Posterior vena cava (tissue), 2 donors: ENCODE results near the gene PFKM. TPM values are rescaled to one million over a fixed set of nuclear protein-coding genes. Genes with fewer than 3 reads are reported as not detected.
"Not testable (repeated sequence)": the region's sequence is repeated elsewhere in the genome, so short reads cannot be mapped to it uniquely, and the experiment has no call there.

Experiments used
- DNase-seq: peaks from one replicate; pipeline ENCODE4 v3.0.0-alpha.2; 2020; ENCODE audit warnings: low spot score
- intact Hi-C, 2 donors: fragments of 100-400 bp; cut with DNase I; formaldehyde crosslinking; loops; one replicate each; pipeline versions ENCODE4 v1.14.1 to v1.14.2; 2022 to 2023
- total RNA-seq, 2 donors: library from RNA; stranded (reverse); fragmentation: NEBNext Ultra II Directional; extraction: Animal tissue kit (Norgen Biotek cat#: 25700); gene quantifications; one replicate each; pipeline ENCODE4 v1.2.1, GENCODE V29; 2021
- donor health status: DM: yes; HTN: yes; CAD: no.
- donor health status: DM: yes; HTN: yes; CAD: no.

The PFKM gene
- total RNA-seq, 2 donors from 2014 or later: 44.7 to 49.0 TPM

GRCh38 chr12:48142818-48143674 lies 23.9 kb downstream of the PFKM start:
- intact Hi-C loops: no loop called here
- no peak for DNase-seq

GRCh38 chr12:48143898-48144297 lies 24.7 kb downstream of the PFKM start:
- intact Hi-C loops: no loop called here
- DNase-seq: no peak

DNA sequence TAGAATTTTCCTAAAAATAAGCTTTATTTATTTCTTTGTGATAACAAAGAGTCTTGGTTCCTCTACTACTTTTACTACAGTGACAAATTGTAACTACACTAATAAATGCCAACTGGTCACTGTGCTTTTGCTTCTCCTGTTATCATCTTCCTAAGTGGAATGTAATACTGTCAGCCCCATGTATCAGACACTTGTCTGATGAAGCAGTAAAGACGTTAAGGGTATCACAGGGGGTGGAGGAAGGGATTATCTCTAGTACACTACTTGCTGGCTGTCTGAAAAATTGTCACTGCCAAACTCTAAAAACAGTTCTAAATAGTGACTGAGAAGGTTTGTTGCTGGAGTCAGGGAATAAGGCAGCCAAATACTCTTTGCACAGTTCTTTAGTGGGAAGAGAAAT lies 26.8 kb downstream of the PFKM start:
- no peak for DNase-seq
- intact Hi-C loops: no loop called here

GRCh38 chr12:48151103-48151771 lies 32.1 kb downstream of the PFKM start:
- intact Hi-C loops: no loop called here

DNA sequence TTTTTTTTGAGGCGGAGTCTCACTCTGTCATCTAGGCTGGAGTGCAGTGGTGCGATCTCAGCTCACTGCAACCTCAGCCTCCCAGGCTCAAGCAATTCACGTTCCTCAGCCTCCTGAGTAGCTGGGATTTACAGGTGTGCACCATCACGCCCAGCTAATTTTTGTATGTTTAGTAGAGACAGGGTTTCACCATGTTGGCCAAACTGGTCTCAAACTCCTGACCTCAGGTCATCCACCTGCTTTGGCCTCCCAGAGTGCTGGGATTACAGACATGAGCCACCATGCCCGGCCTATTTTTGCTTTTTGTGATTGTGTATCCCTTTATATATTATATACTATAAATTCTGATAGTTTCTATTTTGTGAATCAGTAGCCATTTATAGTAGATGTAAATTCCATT lies 36.6 kb downstream of the PFKM start:
- intact Hi-C loops, DNase-seq: not testable (repeated sequence)

More at GRCh38 chr12:48151103-48151771, 32.1 kb downstream of the PFKM start:
- DNase-seq: no peak

DNA sequence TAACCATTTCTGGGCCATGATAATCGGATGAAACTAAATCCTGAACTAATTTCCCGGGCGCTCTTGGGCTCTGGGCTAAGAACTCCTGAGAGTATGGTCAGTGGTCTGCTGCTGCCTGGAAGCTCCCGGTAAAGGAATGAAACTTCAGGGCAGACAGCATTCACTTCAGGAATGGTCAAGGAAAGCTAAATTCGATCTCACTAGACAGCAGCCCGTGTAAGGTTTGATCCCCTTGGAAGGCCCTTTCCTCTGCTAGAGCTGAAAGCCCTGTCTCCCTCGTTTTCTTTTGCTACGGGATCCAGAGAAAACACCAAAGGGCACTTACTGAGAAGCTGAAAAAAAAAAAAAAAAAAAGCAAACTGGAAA lies 37.5 kb downstream of the PFKM start:
- intact Hi-C loops: no loop called here
- no peak for DNase-seq

DNA sequence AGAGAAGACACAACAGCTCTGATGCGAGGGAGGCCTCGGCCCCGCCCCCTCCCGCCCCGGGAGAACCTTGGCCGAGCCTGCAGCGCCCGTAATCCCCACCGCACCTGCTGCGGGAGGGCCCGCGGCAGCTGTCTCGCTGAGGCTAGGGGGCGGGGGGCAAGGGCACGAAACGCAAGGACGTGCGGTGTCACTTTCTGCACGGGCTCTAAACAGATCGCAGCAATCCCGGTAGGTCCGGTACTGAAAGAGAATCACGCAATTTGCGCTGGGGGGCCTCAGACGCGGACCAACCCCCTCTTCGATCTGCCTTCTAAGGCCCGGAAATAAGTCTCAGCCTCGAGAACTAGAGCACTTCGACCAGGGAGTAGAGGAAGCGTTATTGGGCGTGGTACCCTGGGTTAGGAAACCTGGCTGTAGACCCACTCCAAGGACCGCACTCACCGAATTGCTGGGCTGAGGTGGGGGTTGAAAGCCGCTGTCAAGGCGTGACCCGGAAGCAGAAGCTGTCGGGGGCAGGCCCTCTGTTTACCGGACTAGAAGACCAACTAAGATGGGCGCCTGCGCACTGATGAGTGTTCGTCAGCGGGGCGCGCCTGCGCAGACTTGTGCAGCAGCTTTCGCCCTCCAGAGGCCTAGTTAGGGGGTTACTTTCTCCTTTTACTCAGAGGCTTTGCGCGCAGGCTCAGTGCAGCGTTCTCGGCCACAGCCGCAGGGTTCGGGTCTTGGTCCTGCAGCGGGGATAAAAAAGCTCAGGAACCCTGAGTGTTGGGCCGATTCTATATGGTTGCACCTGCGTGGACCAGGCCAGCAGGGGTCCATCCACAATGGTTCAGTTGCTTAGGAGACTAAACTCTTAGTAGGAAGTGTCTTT lies 38.1 kb downstream of the PFKM start, which contains the start of gene ASB8:
TSS of gene ASB8 (minus strand) at position 498 of the 871 bp plus-strand sequence. CDS start 4,019 bp downstream, outside the sequence.
- DNase-seq: peak; percentile 100
- intact Hi-C loops: no loop called here

GRCh38 chr12:48157889-48158370 lies 38.8 kb downstream of the PFKM start:
- intact Hi-C loops: no loop called here
- no peak for DNase-seq

DNA sequence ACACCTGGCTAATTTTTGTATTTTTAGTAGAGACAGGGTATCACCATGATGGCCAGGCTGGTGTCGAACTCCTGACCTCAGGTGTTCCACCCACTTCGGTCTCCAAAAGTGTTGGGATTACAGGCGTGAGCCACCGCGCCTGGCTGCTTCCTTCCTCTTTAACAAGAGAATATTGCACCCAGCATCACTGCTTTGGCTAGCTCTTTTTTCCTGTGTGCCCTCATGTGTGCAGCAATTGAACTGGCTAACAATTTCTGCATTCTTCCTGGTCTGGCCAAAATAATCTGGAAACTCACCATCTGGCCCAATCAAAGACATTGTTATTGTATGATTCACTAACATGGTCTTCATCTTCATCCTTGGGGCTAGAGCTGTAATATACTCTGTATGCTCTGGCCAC lies 40.9 kb downstream of the PFKM start:
- intact Hi-C loops: loop anchor here in 1 of 2 donors (10.0 kb wide), 1 partner anchor 75 kb away; no protein-coding TSS in a partner anchor

GRCh38 chr12:48160807-48161206 lies 41.6 kb downstream of the PFKM start:
- intact Hi-C loops: loop anchor here in 1 of 2 donors (10.0 kb wide), 1 partner anchor 76 kb away; no protein-coding TSS in a partner anchor
- no peak for DNase-seq

More for the DNA sequence above, 40.9 kb downstream of the PFKM start:
- no peak for DNase-seq

DNA sequence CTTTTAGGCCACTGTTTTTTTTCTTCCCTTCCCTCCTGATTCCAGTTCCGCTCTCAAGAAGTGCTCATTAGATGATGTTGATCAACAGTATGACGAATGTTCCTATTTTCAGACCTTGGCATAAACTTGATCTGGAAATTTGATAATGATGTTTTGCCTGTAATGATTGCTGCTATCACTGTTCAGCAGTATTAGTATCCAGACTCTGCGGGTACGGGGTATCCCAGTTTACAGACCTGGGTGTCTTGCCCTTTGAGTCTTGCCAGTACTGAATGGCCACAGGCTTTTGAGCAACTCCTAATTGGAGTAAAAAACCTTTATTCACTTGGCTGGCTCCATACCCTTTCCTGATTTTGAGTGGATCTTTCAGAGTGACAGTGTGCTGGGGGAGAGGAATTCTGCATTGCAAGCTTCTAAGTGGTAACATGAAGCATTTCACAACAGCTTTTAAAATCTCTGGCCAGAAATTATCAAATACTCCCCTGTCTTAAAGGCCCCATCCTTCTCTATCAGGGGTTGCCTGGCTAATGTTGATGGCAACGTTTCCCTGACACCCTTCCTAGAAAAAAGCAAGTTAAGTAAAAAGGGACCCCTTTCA lies 44.1 kb downstream of the PFKM start:
- no peak for DNase-seq
- intact Hi-C loops: loop anchor here in 1 of 2 donors (2.0 to 10.0 kb wide), 2 partner anchors 78 to 172 kb away; no protein-coding TSS in a partner anchor

- intact Hi-C loops: loop anchor here in 1 of 2 donors (10.0 kb wide), 1 partner anchor 80 kb away; no protein-coding TSS in a partner anchor
- no peak for DNase-seq
Measured at GRCh38 chr12:48164451-48164850, 45.3 kb downstream of the PFKM start.

DNA sequence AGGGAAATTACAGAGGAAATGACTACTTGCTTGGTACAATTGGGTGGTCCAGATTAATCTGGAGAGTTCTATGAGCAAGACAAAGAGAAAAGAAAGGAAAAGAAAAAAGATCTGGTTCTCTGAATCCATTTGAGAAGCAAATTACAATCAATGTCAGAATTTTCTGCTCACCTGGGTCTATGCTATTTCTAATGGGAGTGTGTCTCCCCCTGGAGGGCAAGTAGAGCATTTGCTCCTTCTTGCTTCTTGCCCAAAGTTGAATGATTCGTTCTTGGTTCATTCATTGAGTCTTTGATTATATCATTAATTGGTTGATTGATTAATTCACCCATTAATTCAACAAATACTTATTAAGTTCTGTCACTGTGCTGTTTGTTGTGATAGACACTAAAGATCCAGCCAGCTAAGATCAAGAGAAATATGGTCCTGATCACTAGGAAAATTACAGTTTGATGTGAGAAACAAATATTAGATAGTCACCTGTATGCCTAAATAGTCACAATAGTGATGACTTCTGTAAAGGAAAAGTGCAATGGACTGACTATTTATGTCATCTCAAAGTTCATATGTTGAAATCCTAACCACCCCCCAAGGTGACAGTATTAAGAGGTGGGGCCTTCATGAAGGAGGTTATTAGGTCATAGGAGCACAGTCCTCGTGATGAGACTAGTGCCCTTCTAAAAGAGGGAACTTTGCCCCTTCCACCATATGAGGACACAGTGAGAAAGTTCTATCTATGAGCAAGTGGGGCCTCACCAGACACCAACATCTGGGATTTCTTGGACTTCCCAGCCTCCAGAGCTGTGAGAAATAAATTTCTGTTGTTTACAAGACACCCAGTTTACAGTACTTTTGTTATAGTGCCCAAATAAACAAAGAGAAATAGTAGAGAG lies 46.2 kb downstream of the PFKM start:
- DNase-seq: no peak
- intact Hi-C loops: loop anchor here in 1 of 2 donors (10.0 kb wide), 1 partner anchor 81 kb away; no protein-coding TSS in a partner anchor

GRCh38 chr12:48169011-48169410 lies 49.8 kb downstream of the PFKM start:
- intact Hi-C loops: loop anchor here in 1 of 2 donors (10.0 kb wide), 1 partner anchor 84 kb away; no protein-coding TSS in a partner anchor
- no peak for DNase-seq

DNA sequence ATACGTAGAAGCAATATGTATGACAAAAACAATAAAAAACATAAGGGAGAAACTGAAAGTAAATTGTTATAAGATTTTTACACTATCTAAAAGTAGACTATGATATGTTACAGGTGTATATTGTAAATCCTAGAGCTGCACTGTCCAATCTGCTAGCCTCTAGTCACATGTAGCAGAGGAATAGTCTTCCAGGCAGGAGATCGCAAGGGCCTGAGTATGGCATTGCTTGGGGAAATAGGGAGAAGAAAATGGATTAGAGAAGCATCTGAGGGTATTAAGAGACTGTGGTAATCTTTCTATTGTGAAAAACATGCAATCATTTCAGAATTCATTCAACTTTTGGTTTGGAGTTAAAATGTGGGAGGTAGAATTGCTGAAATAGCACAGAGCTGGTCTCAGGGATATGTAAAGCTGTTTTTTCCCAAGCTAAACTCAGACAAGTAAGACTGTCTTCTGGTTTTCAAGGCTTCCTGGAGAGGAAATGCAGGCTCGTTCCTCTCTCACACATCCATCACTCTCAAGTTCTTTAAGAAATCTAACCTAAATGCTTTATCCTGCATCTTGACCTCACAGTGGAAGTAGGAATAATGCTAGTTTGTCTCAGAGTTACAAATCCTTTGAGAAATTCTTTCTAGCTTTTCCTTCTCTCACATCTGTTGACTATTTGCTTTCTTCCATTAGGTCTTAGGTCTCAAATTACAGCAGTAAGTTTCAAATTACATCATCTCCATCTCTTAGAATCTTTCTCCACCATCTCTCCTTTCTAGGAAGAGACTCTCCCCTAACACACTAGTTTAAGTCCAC lies 56.7 kb downstream of the PFKM start:
- DNase-seq: no peak
- intact Hi-C loops: no loop called here

GRCh38 chr12:48176417-48176751 lies 57.2 kb downstream of the PFKM start:
- intact Hi-C loops: no loop called here
- DNase-seq: no peak

DNA sequence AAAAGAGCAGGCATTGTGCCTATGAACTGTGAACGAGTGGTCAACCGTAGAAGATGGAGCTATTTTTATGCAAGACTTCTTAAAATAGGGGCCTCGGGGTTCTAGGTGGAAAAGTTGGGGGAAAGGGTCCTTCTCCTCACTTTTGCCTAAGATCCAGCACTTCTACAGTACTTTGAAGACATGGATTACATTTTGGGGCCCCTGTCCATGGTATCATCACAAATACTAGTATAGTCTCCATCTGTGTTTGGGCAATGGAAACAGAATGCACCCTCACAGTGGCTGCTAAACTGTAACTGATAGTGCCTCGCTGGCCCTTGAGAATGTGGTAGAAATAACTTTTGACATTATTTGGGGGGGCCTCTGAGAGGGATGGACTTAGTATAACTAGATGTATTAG lies 58.8 kb downstream of the PFKM start:
- intact Hi-C loops: no loop called here
- no peak for DNase-seq
